ENCODE data around the gene GART. TPM values are rescaled to one million over a fixed set of nuclear protein-coding genes. Genes with fewer than 3 reads are reported as not detected.
A peak's percentile ranks its signal among the peaks of the same experiment; 100 is the strongest.

The GART gene
- total and polyA plus RNA-seq, 10 of the 15 experiments (the other 5 are each of a cell fraction or from before 2014, with no cell fraction given), result 44.7 to 178 (median 106) TPM

- TF ChIP-seq ZNF217 (IDR thresholded peaks at IDR 0.05) (no peak), MYB (IDR thresholded peaks at IDR 0.05; ENCODE audit: borderline replicate concordance, low read depth, low read length) (0 out of 2 replicates have a peak, but pooled peaks have one; percentile 43), SRF (IDR thresholded peaks at IDR 0.05; ENCODE audit: low read depth in 2 of 2, low read length in 2 of 2) (no peak), LARP7 (IDR thresholded peaks at IDR 0.05) (0 out of 2 replicates have a peak, but pooled peaks have one; percentile 24), RB1 (IDR thresholded peaks at IDR 0.05; ENCODE audit: borderline replicate concordance) (0 out of 2 replicates have a peak, but pooled peaks have one; percentile 60), WRNIP1 (IDR thresholded peaks at IDR 0.05; ENCODE audit: borderline replicate concordance, low read depth, low read length) (no peak), NR2C2 (IDR thresholded peaks at IDR 0.05; ENCODE audit: borderline replicate concordance, control insufficient read depth, insufficient read length, low read depth) (no peak), GABPA (IDR thresholded peaks at IDR 0.05; ENCODE audit: low read depth) (no peak), NFIC (IDR thresholded peaks at IDR 0.05; ENCODE audit: low read depth, low read length) (0 out of 2 replicates have a peak, but pooled peaks have one; percentile 39), RAD21 (IDR thresholded peaks at IDR 0.05; ENCODE audit: insufficient read depth, low read depth, low read length) (no peak), NKRF (conservative IDR thresholded peaks at IDR 0.05) (peak; percentile 65), KLF5 (IDR thresholded peaks at IDR 0.05; ENCODE audit: partially characterized antibody) (no peak), NBN (IDR thresholded peaks at IDR 0.05) (no peak), SIX5 (IDR thresholded peaks at IDR 0.05; ENCODE audit: low read depth, low read length, severe bottlenecking) (no peak), ZZZ3 (IDR thresholded peaks at IDR 0.05; ENCODE audit: control insufficient read depth, insufficient read length, low read depth) (no peak), CHD2 (IDR thresholded peaks at IDR 0.05; ENCODE audit: borderline replicate concordance, low read depth, low read length) (peak; percentile 80), NR2C1 (IDR thresholded peaks at IDR 0.05) (no peak), PML (IDR thresholded peaks at IDR 0.05; ENCODE audit: low read length) (peak; percentile 13; the same call in 1 of the 2 replicates), ATF7 (IDR thresholded peaks at IDR 0.05; ENCODE audit: low read depth) (no peak), JUND (IDR thresholded peaks at IDR 0.05; ENCODE audit: low read depth, low read length) (no peak), TARDBP (IDR thresholded peaks at IDR 0.05; ENCODE audit: borderline replicate concordance) (no peak), CBFB (IDR thresholded peaks at IDR 0.05; ENCODE audit: low read depth) (0 out of 2 replicates have a peak, but pooled peaks have one; percentile 2), PAX5 (IDR thresholded peaks at IDR 0.05; ENCODE audit: borderline replicate concordance, low read depth, low read length) (no peak)
- TF ChIP-seq, protein P1, sequence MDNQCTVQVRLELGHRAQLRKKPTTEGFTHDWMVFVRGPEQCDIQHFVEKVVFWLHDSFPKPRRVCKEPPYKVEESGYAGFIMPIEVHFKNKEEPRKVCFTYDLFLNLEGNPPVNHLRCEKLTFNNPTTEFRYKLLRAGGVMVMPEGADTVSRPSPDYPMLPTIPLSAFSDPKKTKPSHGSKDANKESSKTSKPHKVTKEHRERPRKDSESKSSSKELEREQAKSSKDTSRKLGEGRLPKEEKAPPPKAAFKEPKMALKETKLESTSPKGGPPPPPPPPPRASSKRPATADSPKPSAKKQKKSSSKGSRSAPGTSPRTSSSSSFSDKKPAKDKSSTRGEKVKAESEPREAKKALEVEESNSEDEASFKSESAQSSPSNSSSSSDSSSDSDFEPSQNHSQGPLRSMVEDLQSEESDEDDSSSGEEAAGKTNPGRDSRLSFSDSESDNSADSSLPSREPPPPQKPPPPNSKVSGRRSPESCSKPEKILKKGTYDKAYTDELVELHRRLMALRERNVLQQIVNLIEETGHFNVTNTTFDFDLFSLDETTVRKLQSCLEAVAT (IDR thresholded peaks at IDR 0.05), result 0 out of 2 replicates have a peak, but pooled peaks have one; percentile 28
These were observed 1.7 kb upstream of the GART start (continued) for GRCh38 chr21:33543505-33544129.

Data from GM12878 (cell line).